Caki2 (cell line): ENCODE measurements around the gene USP47. TPM values are rescaled to one million over a fixed set of nuclear protein-coding genes. Genes with fewer than 3 reads are reported as not detected.

ENCODE experiments used
- DNase-seq: peaks from one replicate; pipeline ENCODE4 v3.0.0-alpha.2; 2015; ENCODE audit warnings: low read depth
- in situ Hi-C: cut with HindIII; loops from 2 replicates; pipeline ENCODE4 v1.10.0; 2016; ENCODE audit warnings: low sequenced_read_pairs, low pct_unique_long_range_greater_than_20kb, mixed read lengths
- total RNA-seq: library from RNA; depleted of rRNA; stranded (reverse); fragments of >200 nt; shearing (Covaris generic); gene quantifications from 2 replicates; pipeline ENCODE4 v1.2.3, GENCODE V29; 2014; ENCODE audit warnings: low replicate concordance

The USP47 gene
- total RNA-seq, 1 experiment from 2014 or later: 6.0 TPM

DNA sequence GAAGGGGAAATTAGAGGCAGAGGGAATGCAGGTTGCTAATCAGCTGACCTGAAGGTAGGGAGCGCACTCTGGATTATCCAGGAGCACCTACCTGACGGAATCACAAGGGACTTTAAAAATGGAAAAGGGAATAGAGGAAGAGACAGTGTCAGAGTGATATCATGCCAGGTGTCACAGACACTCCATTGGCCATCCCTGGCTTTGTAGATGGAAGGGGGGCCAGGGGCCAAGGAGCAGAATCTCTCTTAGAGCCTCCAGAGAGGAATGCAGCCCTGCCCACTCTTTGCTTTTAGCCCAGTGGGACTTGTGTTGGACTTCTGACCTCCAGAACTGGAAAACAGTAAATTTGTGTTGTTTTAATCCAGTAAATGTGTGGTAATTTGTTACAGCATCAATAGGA, 128.8 kb downstream of the USP47 start:
- in situ Hi-C loops: no loop called here
- DNase-seq: no peak

DNA sequence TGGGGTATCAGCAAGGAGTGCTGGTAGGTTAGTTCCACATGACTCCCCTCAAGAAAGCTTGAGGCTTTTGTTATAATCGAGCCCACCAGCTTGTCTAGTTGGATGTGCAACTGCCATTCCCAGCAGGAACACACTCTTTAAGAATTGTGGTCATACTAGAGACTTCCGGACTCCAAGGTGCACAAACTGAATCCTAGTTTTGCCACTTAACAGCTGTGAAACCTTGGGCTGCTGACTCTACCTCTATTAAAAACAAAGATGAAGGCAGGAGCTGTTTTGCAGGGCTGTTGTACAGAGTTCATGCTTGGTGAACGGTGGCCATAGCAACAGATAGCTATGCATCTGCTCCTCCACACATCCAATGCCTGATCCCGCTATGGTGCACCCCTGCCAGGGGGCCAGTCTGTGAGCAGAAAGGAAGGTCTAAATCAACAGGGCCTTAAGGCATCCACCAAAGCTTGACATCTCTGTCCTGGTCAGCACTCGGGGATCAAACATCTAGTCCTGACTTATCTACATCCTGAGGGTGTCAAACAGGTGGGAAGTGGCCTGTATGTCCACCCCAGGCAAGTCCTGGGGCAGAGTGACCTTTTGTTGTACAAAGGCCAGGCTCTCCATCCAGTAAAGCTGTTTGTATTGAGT, 130.3 kb downstream of the USP47 start:
- no peak for DNase-seq
- in situ Hi-C loops: no loop called here

DNA sequence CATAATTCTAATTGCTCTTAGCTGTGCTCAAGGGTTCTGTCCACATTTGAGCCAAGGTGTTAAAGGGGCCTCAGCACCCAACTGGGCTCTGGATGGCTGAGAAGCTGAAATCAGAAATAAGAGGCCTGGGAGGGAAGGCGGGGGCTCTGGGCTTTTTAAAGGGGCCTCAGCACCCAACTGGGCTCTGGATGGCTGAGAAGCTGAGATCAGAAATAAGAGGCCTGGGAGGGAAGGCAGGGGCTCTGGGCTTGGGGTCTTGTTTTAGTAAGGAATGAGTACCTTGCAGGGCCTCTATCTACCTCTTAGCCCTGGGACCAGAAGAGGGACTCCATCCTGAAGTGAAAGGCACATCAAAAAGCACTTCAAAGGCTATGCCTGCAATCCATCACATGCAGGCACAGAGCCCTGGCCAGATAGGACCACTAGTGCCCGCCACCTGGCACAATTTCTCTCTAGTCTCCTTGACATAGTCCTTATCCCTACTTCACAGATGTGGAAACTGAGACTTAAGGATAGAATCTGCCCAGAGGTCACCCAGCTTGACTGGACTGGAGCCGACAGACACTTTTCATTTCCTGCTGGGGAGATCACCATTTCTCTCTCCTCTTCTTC, 131.1 kb downstream of the USP47 start:
- DNase-seq: no peak
- in situ Hi-C loops: no loop called here

DNA sequence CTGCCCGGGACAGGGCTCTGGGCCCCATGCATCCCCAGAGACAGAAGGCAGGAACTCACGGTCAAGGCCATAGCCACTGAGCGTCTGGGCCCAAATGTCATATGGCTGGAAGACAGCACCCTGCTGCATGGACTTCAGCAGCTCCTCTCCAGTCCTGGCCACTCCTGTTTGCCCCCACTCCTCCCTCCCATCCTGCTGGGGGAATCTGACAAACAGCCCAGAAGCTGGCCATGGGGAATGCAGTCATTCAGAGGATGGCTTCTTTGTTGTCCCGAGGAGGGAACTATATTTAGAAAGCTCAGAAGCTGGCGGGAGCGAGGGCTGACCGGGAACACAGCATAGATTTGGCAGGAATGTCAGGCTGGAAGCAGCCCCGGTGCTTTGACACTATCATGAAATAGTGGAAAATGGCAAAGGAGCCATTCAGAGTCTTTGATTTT, 131.6 kb downstream of the USP47 start:
- no peak for DNase-seq
- in situ Hi-C loops: no loop called here

DNA sequence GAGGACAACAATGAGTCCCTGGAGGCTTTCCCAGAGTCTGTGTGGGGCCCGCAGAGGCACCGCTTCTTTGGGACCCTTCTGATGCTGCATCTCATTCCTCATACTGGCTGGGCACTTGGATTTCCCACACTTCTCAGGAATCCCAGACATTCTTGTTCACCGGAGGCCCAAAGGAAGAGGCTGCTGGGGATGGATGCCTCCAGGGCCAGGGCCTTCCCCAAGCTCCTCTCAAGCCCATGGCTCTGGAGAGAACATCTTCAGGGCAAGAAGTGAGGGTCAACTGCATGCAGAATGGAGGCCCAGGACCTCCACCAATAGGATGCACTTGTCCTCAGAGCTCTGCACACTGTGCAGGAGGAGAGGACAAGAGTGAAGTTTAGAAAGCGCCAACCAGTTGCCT, 132.1 kb downstream of the USP47 start:
- in situ Hi-C loops: no loop called here
- no peak for DNase-seq

DNA sequence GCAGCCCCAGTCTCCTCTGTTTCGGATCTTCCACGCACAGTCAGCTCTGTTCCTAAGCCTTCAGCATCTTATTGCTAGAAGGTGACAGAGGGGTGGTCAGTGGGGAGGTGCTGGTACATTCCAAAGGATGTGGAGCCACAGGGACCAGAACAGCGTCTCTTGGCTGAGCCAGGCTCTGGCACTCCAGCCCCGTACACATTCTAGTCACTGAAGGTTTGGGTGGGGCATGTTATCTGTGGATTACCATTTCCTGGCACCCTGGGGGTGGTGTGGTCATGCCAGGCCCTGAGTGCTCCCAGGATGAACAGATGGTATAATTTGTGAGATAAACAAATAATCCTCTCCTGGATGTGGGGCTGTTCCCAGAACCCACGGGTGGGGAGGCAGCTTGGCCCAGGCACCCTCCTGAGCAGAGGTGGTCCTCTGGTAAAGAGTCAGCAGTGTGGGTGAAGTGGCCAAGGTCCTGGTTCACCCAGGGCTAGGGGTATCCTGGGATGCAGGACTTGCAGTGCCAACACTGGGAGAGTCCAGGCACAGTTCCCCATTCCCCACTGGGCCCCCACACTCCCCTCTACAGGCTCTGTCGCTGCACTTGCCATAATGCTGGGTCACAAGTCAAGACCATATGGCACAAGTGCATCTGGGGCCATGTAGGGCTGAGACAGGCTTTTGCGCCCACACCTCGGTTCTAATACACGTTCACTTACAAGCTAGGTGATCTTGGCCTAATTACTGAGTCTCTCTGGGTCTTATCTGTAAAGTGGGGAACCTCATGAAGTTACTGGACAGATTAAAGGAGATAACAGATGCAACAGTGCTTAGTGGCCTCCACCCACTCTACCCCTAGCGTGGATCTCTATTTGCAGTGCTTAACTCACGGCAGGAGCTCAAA, 133.7 kb downstream of the USP47 start:
- in situ Hi-C loops: no loop called here
- no peak for DNase-seq

GRCh38 chr11:11976481-11977127, 134.8 kb downstream of the USP47 start:
- in situ Hi-C loops: no loop called here
- no peak for DNase-seq

DNA sequence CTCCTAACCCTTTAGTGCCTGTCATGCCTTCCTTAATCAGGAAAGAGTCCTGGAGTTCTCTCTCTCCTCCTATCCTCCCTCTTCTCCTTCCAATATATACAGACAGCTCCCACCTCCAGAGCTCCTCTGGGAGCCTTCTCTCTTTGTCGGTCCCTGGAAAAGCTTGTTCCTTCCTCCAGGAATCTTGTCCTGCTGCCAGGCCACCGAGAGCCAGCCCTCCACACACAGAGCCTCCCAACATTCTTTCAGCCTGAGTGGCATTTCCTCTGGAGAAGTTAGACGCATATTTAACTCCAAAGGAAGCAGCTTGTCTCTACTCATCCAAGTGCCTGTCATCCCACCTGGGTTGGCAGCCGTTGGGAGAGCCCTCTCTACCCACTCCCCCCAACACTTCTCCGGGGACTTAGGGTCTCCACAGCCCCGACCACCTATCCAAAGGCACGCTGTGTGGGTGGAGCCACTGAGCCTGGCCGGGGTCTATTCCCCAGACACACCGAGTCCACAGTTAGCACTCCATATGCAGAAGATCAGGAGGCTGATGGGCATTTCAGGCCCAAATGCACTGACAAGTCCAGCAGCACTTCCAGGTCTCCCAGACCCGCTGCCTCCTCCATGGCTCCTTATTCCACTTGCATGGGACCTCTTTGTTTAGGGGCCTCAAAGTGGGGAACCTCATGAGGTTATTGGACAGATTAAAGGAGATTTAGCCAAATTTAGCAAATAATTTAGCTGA, 135.6 kb downstream of the USP47 start:
- in situ Hi-C loops: no loop called here
- peak; percentile 69 for DNase-seq

DNA sequence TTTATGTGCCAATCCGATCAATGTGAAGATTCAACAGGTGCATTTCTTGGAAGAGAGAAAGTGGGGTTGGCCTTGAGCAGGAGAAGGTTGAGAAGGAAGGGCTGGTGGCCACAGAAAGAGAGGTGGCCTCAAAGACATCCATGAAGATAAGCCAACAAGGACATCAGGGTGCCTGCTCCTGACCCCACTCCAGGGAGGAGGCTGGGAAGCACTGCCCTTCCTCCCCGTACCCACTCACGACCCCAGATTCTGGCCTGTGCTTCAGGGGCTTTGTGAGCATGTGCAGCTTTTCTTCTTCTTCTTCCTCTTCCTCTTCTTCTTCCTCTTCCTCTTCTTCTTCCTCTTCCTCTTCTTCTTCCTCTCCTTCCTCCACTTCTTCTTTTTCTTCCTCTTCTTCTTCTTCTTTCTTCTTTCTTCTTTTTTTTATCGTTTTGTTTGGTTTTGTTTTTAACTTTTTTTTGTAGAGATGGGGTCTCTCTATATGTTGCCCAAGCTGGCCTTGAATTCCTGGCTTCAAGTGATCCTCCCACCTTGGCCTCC, 136.4 kb downstream of the USP47 start:
- in situ Hi-C loops: no loop called here
- DNase-seq: no peak

- DNase-seq: no peak
- in situ Hi-C loops: no loop called here
These were observed 137.2 kb downstream of the USP47 start for GRCh38 chr11:11978792-11979487.

DNA sequence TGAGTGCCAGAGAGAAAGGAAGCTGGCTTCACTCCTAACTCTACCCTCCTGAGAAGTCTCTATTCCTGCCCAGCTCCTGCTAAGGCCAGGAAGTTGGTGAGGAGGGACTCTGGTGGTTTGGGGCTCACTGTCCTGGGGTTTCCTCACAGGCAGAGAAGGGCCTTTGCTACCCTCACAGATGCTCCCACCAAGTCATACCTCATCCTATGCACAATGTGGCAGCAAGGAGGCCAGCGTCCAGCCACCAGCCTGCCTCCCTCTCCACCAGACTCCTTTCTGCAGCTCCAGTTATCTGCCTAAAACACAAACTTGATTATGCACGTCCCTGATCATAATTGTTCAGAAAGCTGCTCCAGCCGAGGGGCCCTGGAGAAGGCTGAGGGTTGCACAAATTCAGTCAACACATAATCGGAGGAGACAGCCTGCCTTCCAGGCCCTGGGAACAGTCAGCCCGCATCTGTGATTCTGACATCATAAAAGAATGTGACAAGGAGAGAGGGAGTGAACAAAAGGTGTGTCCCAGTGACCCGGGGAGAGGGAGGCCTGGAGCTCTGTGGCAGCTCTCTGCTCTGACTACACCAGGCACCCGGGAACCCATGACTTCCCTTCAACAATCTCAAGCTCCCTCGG, 137.8 kb downstream of the USP47 start:
- peak; percentile 29 for DNase-seq
- in situ Hi-C loops: no loop called here

GRCh38 chr11:11980200-11980599, 138.4 kb downstream of the USP47 start:
- in situ Hi-C loops: no loop called here
- no peak for DNase-seq

DNA sequence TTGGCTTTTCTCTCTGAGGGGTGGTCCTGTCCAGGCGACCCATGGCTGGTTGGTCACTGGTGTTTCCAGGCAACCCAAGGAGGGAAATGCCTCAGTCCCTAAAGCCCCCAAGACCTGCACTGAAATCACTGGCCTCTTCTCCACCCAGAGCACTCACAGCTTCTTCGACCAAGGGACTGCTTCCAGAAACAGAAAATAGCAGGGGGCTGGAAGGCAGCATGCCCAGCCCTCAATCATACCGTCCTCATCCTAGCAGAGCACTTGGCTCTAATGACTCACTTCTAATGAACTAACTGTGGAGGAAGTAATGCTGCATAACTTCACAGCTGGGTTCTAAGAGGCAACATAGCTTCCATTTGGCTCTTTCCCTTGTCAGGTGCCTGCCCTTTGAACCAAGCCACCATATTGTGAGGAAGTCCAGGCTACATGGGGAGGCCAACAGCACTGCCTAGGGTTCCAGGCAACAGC, 139.1 kb downstream of the USP47 start:
- DNase-seq: no peak
- in situ Hi-C loops: no loop called here

DNA sequence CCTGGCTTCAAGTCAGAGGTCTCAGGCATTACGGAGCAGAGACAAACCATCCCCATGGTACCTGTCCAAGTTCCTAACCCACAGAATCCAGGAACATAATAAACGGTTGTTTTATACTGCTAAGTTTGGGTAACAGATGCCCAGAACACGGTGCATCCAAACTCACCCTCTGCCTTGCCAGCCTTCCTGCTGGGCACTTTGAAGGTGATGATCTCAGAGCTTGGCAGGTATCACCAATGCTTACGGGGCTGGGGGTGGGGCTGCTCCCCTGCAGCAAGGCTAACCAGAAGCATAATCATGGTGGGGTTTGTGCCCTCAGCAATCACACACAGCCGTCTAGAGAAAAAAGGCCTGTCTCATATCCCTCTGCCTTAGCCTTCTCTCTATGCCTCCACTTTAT, 139.6 kb downstream of the USP47 start:
- in situ Hi-C loops: no loop called here
- DNase-seq: no peak

DNA sequence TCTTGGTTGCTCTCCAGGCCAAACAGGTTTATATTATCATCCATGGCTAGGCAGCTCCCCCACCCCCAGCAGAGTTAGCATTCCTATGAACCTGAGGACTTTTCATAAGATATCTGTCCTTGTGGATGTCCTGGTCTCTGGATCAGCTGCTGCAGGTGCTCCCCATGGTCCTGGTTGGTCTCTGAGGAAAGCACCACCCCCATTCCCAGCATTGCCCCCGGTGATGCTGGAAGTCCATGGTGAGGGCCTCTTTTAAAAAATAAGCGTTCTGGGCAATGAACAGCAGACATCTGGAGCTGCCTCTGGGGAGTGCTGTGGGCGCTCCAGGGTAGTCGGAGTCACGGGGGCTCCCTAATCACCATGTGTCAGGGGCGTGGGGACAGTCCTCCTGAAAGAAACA, 140.1 kb downstream of the USP47 start:
- DNase-seq: no peak
- in situ Hi-C loops: no loop called here

DNA sequence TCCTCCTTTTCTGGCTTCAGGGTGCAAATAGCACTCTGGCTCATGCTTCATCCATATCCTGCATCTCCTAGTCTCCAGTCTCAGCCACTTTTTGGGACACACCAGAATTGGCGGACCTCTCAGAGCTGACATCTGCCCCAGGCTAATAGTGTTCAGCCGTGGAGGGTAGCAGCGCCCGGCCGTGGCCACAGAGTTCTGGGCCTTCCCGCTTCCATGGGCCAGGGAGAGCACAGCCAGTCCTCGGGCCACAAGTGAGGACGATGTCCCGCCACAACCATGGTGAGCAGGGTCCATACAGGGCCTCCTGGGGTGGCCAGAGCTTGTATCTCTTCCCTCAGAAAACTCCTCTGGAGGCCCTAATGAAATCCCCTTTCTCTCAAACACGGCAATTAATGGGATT, 140.7 kb downstream of the USP47 start:
- in situ Hi-C loops: no loop called here

DNA sequence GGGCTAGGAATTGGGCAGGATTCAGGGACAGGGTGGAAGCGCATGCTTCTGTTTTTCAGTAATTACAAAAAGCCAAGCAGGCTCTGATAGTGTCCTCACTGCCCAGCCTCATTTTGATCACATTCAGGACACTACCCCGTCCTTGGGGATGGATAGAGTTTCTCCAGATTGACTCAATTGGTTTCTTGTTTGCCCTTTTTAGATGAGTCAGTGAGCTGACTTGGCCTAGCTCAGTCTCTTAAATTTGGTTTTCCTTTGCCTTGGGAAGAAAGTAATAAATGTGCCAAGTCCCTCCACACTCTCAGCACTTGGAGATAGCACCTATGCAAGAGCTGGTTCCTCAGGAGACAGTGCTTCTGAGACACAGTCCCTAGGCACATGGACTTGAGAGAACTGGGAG, 141.2 kb downstream of the USP47 start:
- DNase-seq: no peak
- in situ Hi-C loops: no loop called here

More for the DNA sequence above, 140.7 kb downstream of the USP47 start:
- no peak for DNase-seq
